Esophagus (tissue), 2 donors: ENCODE results near the gene TMEM266. TPM values are rescaled to one million over a fixed set of nuclear protein-coding genes. Genes with fewer than 3 reads are reported as not detected.

Experiments used
- H3K27ac ChIP-seq, 2 donors: one replicate each; pipeline ENCODE4 v1.5.1; 2013; ENCODE audit warnings: low read depth in 2 of 2, mild to moderate bottlenecking in 2 of 2, inconsistent platforms in 1 of 2, low read length in 1 of 2, moderate library complexity in 1 of 2
- H3K27me3 ChIP-seq, 2 donors: one replicate each; pipeline ENCODE4 v1.6.1; 2013; ENCODE audit warnings: low read length in 2 of 2, control low read depth in 1 of 2, mild to moderate bottlenecking in 1 of 2; ENCODE audit not compliant: insufficient read depth in 2 of 2, control insufficient read depth in 1 of 2
- H3K36me3 ChIP-seq, 2 donors: one replicate each; pipeline ENCODE4 v1.6.1; 2013; ENCODE audit warnings: low read length in 1 of 2; ENCODE audit not compliant: control insufficient read depth in 2 of 2, insufficient read depth in 2 of 2
- H3K4me1 ChIP-seq, 2 donors: one replicate each; pipeline ENCODE4 v1.6.1; 2013; ENCODE audit warnings: low read length in 1 of 2; ENCODE audit not compliant: control insufficient read depth in 2 of 2, insufficient read depth in 2 of 2
- H3K4me3 ChIP-seq, 2 donors: one replicate each; pipeline ENCODE4 v1.5.1; 2013; ENCODE audit warnings: low read length in 2 of 2, mild to moderate bottlenecking in 2 of 2, low read depth in 1 of 2, moderate library complexity in 1 of 2
- H3K9me3 ChIP-seq, 2 donors: one replicate each; pipeline ENCODE4 v1.6.1; 2013; ENCODE audit warnings: mild to moderate bottlenecking in 2 of 2, low read depth in 1 of 2, low read length in 1 of 2, moderate library complexity in 1 of 2; ENCODE audit not compliant: control insufficient read depth in 2 of 2, insufficient read depth in 1 of 2
- WGBS, 2 donors: extraction: QIAGEN DNeasy Blood & Tissue Kit; methylation state at CpG; one replicate each; pipeline ENCODE4 v1.1.7; 2013; 5-methylcytosine and 5-hydroxymethylcytosine counted together
- polyA plus RNA-seq, 2 donors: library from polyadenylated mRNA; stranded (reverse); fragments of 200-250 nt; gene quantifications; one replicate each; pipeline ENCODE4 v1.2.3, GENCODE V29; 2013
- donor health status: healthy with polysubstance abuse.
- donor health status: Bipolar disorder and iron deficiency.

TMEM266 gene
- polyA plus RNA-seq, 2 donors: 0.06 to 0.14 TPM

- H3K27ac ChIP-seq: no peak overlapping the region
- H3K27me3 ChIP-seq: no peaks in the 10 kb centered on the region
- no peaks in the 10 kb centered on the region for H3K9me3 ChIP-seq
- H3K36me3 ChIP-seq: no peaks in the 10 kb centered on the region
- no peak overlapping the region for H3K4me3 ChIP-seq
- 64 to 67% methylated on average over 4 of the region's 4 CpGs for WGBS, 2 donors
- H3K4me1 ChIP-seq: no peaks in the 10 kb centered on the region
These were observed 127.4 kb downstream of the TMEM266 start for GRCh38 chr15:76187163-76187562.

GRCh38 chr15:76189106-76189505 is 129.3 kb downstream of the TMEM266 start:
- Histone ChIP-seq H3K9me3 (no peaks in the 10 kb centered on the region), H3K27ac (no peak overlapping the region), H3K27me3 (no peaks in the 10 kb centered on the region), H3K36me3 (no peaks in the 10 kb centered on the region), H3K4me3 (no peak overlapping the region), H3K4me1 (no peaks in the 10 kb centered on the region)
- WGBS, 2 donors: 63% methylated on average over 2 of the region's 2 CpGs

GRCh38 chr15:76190070-76190564 is 130.3 kb downstream of the TMEM266 start:
- Histone ChIP-seq H3K36me3 (no peaks in the 10 kb centered on the region), H3K4me3 (no peak overlapping the region), H3K4me1 (peaks cover 0 to 3% of the 10 kb centered on the region in 2 donors), H3K27ac (no peak overlapping the region), H3K9me3 (no peaks in the 10 kb centered on the region), H3K27me3 (no peaks in the 10 kb centered on the region)
- 40 to 41% methylated on average over 12 of the region's 12 CpGs for WGBS, 2 donors

GRCh38 chr15:76190751-76191538 is 131.2 kb downstream of the TMEM266 start:
- Histone ChIP-seq H3K27ac (no peak overlapping the region), H3K4me1 (peaks cover under 1 to 9% of the 10 kb centered on the region in 2 donors), H3K36me3 (no peaks in the 10 kb centered on the region), H3K27me3 (no peaks in the 10 kb centered on the region), H3K4me3 (no peak overlapping the region), H3K9me3 (no peaks in the 10 kb centered on the region)
- WGBS, 2 donors: 16 to 18% methylated on average over 34 of the region's 34 CpGs

GRCh38 chr15:76191539-76192244 is 131.9 kb downstream of the TMEM266 start:
- WGBS, 2 donors: 63 to 72% methylated on average over 50 to 55 of the region's 55 CpGs
- H3K9me3 ChIP-seq: no peaks in the 10 kb centered on the region
- no peaks in the 10 kb centered on the region for H3K27me3 ChIP-seq
- H3K4me3 ChIP-seq: no peak overlapping the region
- no peak overlapping the region for H3K27ac ChIP-seq
- no peaks in the 10 kb centered on the region for H3K36me3 ChIP-seq
- H3K4me1 ChIP-seq: peaks cover 4 to 14% of the 10 kb centered on the region in 2 donors

GRCh38 chr15:76192715-76193114 is 132.9 kb downstream of the TMEM266 start:
- WGBS, 2 donors: 87 to 91% methylated on average over 8 of the region's 8 CpGs
- H3K4me1 ChIP-seq: peaks cover 9 to 19% of the 10 kb centered on the region in 2 donors

GRCh38 chr15:76193934-76194333 is 134.1 kb downstream of the TMEM266 start:
- no peak overlapping the region for H3K27ac ChIP-seq
- H3K4me3 ChIP-seq: no peak overlapping the region
- no peaks in the 10 kb centered on the region for H3K36me3 ChIP-seq
- H3K4me1 ChIP-seq: peaks cover 9 to 30% of the 10 kb centered on the region in 2 donors
- 51 to 62% methylated on average over 8 of the region's 8 CpGs for WGBS, 2 donors
- no peaks in the 10 kb centered on the region for H3K27me3 ChIP-seq
- H3K9me3 ChIP-seq: no peaks in the 10 kb centered on the region

More at GRCh38 chr15:76192715-76193114, 132.9 kb downstream of the TMEM266 start:
- H3K36me3 ChIP-seq: no peaks in the 10 kb centered on the region
- H3K4me3 ChIP-seq: no peak overlapping the region
- no peak overlapping the region for H3K27ac ChIP-seq
- H3K9me3 ChIP-seq: no peaks in the 10 kb centered on the region
- H3K27me3 ChIP-seq: no peaks in the 10 kb centered on the region

GRCh38 chr15:76195506-76196268 is 135.9 kb downstream of the TMEM266 start:
- H3K9me3 ChIP-seq: no peaks in the 10 kb centered on the region
- peaks cover 9 to 34% of the 10 kb centered on the region in 2 donors for H3K4me1 ChIP-seq
- no peaks in the 10 kb centered on the region for H3K36me3 ChIP-seq
- no peaks in the 10 kb centered on the region for H3K27me3 ChIP-seq
- H3K4me3 ChIP-seq: no peak overlapping the region
- WGBS, 2 donors: 72 to 79% methylated on average over 7 of the region's 7 CpGs
- peak overlapping the region in 1 of 2 donors; percentile 35 for H3K27ac ChIP-seq
